Skeletal muscle tissue (tissue), 4 donors: ENCODE measurements around the gene ITGA1. TPM values are rescaled to one million over a fixed set of nuclear protein-coding genes. Genes with fewer than 3 reads are reported as not detected.

Experiments used
- H3K27ac ChIP-seq: one replicate; pipeline ENCODE4 v1.7.0; 2013; ENCODE audit warnings: mild to moderate bottlenecking, low read depth, low read length, inconsistent platforms
- H3K27me3 ChIP-seq, 3 donors: one replicate each; pipeline ENCODE4 v1.7.0; 2013; ENCODE audit warnings: low read length in 3 of 3; ENCODE audit not compliant: control insufficient read depth in 3 of 3, insufficient read depth in 3 of 3
- H3K36me3 ChIP-seq, 3 donors: one replicate each; pipeline ENCODE4 v1.7.0; 2013; ENCODE audit warnings: low read length in 3 of 3; ENCODE audit not compliant: control insufficient read depth in 3 of 3, insufficient read depth in 3 of 3
- H3K4me1 ChIP-seq, 3 donors: one replicate each; pipeline ENCODE4 v1.7.0; 2013; ENCODE audit warnings: low read length in 3 of 3, mild to moderate bottlenecking in 3 of 3; ENCODE audit not compliant: control insufficient read depth in 3 of 3, insufficient read depth in 3 of 3
- H3K4me3 ChIP-seq, 3 donors: one replicate each; pipeline ENCODE4 v1.7.0; 2013; ENCODE audit warnings: low read length in 3 of 3
- H3K9ac ChIP-seq, 3 donors: one replicate each; pipeline ENCODE4 v1.7.0; 2013; ENCODE audit warnings: low read length in 3 of 3, mild to moderate bottlenecking in 3 of 3, moderate library complexity in 2 of 3, low read depth in 1 of 3
- H3K9me3 ChIP-seq, 3 donors: one replicate each; pipeline ENCODE4 v1.7.0; 2013; ENCODE audit warnings: low read length in 3 of 3; ENCODE audit not compliant: control insufficient read depth in 3 of 3
- total RNA-seq: library from RNA; depleted of rRNA; stranded (reverse); fragments of >200 nt; gene quantifications from one replicate; pipeline ENCODE4 v1.2.3, GENCODE V29; 2014
- donor health status: Osteomylitis.

Gene ITGA1
- total RNA-seq, 1 donor from 2014 or later: 22.4 TPM

DNA sequence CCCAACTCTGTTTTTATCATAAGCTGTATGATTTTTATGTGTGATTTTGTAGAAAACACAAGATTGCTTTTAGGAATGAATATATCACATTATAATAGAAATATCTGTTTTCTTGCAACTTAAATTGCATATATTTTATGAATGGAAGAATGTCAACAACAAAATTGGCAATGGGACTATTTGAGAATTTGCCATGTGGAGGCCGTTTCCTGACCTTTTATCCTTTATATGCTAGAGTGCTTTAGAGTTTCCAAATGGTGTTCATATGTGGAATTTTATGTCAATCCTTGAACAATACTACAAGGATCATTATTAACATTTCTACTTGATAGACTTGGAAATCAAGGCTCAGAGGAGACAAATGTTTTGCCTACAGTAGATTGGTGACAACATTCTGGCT, 34.2 kb downstream of the ITGA1 start:
- Histone ChIP-seq H3K9me3 (no peaks in the 10 kb centered on the region), H3K4me1 (peaks cover 6 to 9% (median 6%) of the 10 kb centered on the region in 3 donors), H3K27ac (peak overlapping the region; percentile 21), H3K36me3 (no peaks in the 10 kb centered on the region), H3K27me3 (no peaks in the 10 kb centered on the region), H3K9ac (no peak overlapping the region), H3K4me3 (peak overlapping the region in 1 of 3 donors; percentile 4)

DNA sequence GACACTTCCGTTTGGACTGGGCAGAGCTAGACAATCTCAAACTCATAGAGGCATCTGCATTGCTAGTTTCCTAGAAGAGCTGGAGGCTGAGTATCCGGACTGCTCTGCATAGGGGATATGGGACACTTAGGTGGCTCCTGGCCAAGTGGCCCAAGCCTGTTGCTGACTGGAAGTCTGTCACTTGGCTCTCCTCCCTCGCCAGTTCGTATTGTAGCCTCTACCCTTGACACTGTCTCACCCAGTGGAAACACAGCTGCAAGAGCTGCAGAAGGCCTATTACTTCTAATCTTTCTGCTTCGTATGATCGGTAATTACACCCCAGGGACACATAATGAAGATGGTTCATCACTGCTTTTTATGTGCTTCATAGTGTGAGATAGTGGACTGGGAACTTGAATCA, 34.7 kb downstream of the ITGA1 start:
- peak overlapping the region in 2 of 3 donors; percentile 9 to 58 for H3K4me3 ChIP-seq
- no peaks in the 10 kb centered on the region for H3K9me3 ChIP-seq
- no peaks in the 10 kb centered on the region for H3K27me3 ChIP-seq
- peak overlapping the region in 1 of 3 donors; percentile 1 for H3K9ac ChIP-seq
- peak overlapping the region; percentile 21 for H3K27ac ChIP-seq
- H3K36me3 ChIP-seq: no peaks in the 10 kb centered on the region
- peaks cover 6 to 9% (median 6%) of the 10 kb centered on the region in 3 donors for H3K4me1 ChIP-seq

DNA sequence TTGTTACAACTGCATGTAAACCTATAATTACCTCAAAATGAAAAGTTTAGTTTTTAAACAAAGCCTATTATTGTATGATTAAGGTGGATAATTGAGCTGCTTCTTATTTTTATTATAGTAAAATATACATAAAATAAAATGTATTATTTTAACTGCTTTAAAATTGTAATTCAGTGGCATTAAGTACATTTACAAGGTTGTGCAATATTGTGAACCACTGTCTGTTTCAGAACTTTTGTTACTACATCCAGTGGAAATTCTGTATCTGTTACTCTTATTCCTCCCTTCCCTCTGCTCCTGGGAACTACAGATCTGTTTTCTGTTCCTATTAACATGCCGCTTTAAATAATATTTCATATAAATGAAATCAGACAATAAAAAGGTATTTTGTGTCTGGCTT, 37.1 kb downstream of the ITGA1 start:
- Histone ChIP-seq H3K4me3 (no peak overlapping the region), H3K4me1 (peaks cover 6 to 9% (median 6%) of the 10 kb centered on the region in 3 donors), H3K27ac (no peak overlapping the region), H3K27me3 (no peaks in the 10 kb centered on the region), H3K9ac (no peak overlapping the region), H3K9me3 (no peaks in the 10 kb centered on the region), H3K36me3 (no peaks in the 10 kb centered on the region)

DNA sequence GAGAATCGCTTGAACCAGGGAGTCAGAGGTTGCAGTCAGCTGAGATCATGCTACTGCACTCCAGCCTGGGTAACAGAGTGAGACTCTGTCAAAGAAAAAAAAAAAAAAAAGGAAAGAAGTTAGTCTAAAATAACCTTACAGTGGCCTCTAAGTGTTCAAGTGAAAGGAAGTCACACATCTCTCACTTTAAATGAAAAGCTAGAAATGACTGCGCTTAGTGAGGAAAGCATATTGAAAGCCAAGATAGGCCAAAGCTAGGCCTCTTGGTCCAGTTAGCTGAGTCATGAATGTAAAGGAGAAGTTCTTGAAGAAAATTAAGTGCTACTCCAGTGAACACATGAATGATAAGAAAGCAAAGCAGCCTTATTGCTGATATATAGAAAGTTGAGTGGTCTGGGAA, 38.1 kb downstream of the ITGA1 start:
- Histone ChIP-seq H3K27me3 (no peaks in the 10 kb centered on the region), H3K9ac (no peak overlapping the region), H3K4me3 (no peak overlapping the region), H3K9me3 (no peaks in the 10 kb centered on the region), H3K36me3 (no peaks in the 10 kb centered on the region), H3K4me1 (peaks cover 6 to 9% (median 6%) of the 10 kb centered on the region in 3 donors), H3K27ac (no peak overlapping the region)

DNA sequence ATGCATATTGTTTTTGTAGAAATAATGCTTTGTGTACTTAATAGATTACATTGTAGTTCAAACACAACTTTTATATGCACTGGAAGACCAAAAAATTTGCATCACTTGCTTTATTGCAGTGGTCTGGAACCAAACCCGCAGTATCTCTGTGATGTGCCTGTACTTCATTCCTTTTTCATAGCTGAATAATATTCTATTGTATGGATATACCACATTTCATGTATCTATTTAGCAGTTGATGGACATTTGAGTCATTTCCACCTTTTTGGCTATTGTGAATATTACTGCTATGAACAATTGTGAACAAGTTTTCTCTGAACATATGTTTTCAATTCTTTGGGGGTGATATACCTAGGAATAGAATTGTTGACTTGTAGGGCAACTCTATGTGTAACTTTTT, 40.1 kb downstream of the ITGA1 start:
- Histone ChIP-seq H3K9ac (no peak overlapping the region), H3K9me3 (no peaks in the 10 kb centered on the region), H3K36me3 (no peaks in the 10 kb centered on the region), H3K4me1 (peaks cover 1 to 2% (median 1%) of the 10 kb centered on the region in 3 donors), H3K4me3 (no peak overlapping the region), H3K27ac (no peak overlapping the region), H3K27me3 (no peaks in the 10 kb centered on the region)

DNA sequence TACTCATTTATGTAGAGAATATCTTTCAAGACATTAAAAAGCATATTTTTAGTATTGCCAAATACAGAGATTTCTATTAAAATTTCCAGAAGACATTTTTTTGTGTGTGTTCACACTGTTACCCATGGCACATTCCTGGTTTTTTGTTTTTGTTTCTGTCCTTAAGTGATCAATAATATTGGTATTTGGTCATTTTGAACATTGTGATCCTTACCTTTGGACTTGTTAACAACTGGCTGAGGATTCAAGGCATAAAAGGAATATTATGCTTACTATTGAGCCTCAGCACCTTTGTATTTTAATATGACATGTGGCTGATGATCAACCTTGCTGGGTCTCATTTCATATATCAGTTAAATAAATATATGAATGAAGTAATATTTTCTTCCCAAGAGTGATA, 41.9 kb downstream of the ITGA1 start:
- Histone ChIP-seq H3K27me3 (no peaks in the 10 kb centered on the region), H3K4me1 (no peaks in the 10 kb centered on the region), H3K9me3 (no peaks in the 10 kb centered on the region), H3K9ac (no peak overlapping the region), H3K27ac (no peak overlapping the region), H3K36me3 (no peaks in the 10 kb centered on the region), H3K4me3 (no peak overlapping the region)

DNA sequence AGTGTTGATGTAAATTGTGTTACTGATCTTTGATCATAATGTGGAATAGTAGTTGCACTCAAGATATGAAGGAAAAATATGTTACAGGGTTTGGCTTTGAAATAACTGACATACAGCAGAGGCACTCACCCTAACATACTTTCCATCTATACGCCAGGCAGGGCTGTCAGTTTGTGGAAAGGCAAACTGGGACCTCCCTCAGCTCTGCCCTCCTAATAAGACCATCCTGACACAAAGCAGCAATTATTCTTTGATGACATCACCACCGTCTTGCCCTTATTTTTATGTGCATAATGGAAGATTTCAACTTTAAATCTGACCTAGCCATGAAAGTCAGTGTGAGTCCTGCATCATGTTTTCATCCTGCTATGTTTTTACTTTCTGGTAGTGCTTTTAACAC, 42.9 kb downstream of the ITGA1 start:
- no peak overlapping the region for H3K27ac ChIP-seq
- no peaks in the 10 kb centered on the region for H3K27me3 ChIP-seq
- H3K9ac ChIP-seq: no peak overlapping the region
- no peak overlapping the region for H3K4me3 ChIP-seq
- no peaks in the 10 kb centered on the region for H3K36me3 ChIP-seq
- no peaks in the 10 kb centered on the region for H3K9me3 ChIP-seq
- no peaks in the 10 kb centered on the region for H3K4me1 ChIP-seq

DNA sequence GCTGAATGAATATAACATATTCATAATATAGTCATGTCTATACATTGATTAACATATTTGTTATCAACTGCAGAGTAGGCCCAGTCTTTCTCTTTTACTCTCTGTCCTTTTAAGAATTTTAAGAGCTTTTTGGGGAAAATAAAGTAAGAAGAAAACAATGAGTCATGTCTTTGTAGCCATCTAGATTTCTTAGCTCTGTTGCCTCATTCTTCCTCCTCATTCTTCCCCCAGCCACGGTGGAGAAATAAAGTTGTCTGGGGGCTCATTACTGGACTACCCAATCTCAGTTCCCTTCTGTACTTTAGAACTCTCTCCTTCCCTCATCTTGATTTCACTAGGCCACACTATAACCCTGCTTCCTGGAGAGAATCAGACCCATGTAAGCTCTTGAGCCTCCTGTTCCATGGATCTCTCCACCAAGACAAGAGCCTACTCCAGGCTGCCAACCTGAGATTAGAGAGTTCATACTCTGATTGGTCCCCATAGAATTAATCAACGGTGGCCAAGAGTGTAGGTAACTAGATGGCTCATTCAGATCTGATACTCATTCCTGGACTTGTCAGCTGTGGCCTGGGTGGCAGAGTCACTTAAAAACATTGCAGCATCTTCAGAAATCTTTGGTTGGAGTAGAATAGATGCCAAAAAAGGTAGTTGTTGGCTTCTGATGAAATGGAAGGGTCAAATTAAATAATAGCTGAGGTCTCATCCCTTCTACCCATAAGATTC, 44.2 kb downstream of the ITGA1 start:
- H3K9me3 ChIP-seq: no peaks in the 10 kb centered on the region
- no peak overlapping the region for H3K27ac ChIP-seq
- no peak overlapping the region for H3K9ac ChIP-seq
- no peaks in the 10 kb centered on the region for H3K27me3 ChIP-seq
- H3K4me3 ChIP-seq: no peak overlapping the region
- no peaks in the 10 kb centered on the region for H3K4me1 ChIP-seq
- H3K36me3 ChIP-seq: no peaks in the 10 kb centered on the region

DNA sequence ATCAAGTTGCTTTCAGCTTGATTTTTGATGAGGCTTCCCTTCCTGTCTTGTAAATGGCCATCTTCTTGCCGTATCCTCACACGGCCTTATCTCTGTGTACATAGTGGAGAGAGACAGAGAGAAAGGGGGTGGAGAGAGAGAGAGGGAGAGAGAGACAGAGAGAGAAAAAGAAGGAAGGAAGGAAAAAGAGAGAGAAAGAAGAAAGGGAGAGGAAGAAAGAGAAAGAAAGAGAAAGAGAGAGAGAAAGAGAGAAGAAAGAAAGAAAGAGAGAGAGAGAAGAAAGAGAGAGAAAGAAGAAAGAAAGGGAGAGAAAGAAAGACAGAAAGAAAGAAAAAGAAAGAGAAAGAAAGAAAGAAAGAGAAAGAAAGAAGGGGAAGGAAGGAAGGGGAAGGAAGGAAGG, 46.6 kb downstream of the ITGA1 start:
- H3K27ac ChIP-seq: no peak overlapping the region
- H3K27me3 ChIP-seq: no peaks in the 10 kb centered on the region

DNA sequence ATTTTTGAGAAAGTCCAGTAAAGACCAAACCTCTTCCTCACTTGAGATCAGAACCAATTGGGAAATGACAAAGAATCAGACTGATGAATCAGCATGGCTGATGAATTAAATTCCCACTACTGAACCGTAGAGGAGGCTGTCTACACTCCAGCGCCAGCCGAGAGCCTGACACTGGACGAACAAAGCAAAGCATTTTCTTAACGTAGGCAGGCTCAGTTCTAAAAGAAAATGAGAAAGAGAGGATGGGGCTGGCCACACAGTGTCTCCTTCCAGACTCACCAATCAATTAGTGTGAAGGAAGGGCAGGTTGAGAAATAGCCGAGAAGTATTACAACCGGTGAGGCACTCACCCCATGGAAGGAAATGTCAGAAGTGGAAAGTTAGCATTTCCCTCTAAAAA, 49.4 kb downstream of the ITGA1 start:
- Histone ChIP-seq H3K36me3 (no peaks in the 10 kb centered on the region), H3K4me3 (peak overlapping the region in 1 of 3 donors; percentile 27), H3K9ac (no peak overlapping the region), H3K4me1 (peaks cover 0 to 6% (median 0%) of the 10 kb centered on the region in 3 donors), H3K9me3 (no peaks in the 10 kb centered on the region), H3K27ac (peak overlapping the region; percentile 51), H3K27me3 (no peaks in the 10 kb centered on the region)

More for the DNA sequence above, 46.6 kb downstream of the ITGA1 start:
- Histone ChIP-seq H3K36me3 (no peaks in the 10 kb centered on the region), H3K4me3 (no peak overlapping the region), H3K4me1 (no peaks in the 10 kb centered on the region), H3K9ac (no peak overlapping the region), H3K9me3 (no peaks in the 10 kb centered on the region)
